H9 (cell line): ENCODE data around the gene JSRP1. TPM values are rescaled to one million over a fixed set of nuclear protein-coding genes. Genes with fewer than 3 reads are reported as not detected.
A peak's percentile ranks its signal among the peaks of the same experiment; 100 is the strongest.

ENCODE experiments used
- DNase-seq: peaks from one replicate; pipeline ENCODE4 v3.0.0-alpha.2; 2017
- H2AFZ ChIP-seq: one replicate; pipeline ENCODE4 v1.6.1; 2013; ENCODE audit warnings: mild to moderate bottlenecking, low read length, control low read depth, moderate library complexity
- H2AK5ac ChIP-seq: 2 replicates; pipeline ENCODE4 v1.6.1; 2013; ENCODE audit warnings: low read length, control low read depth, mixed read lengths; ENCODE audit not compliant: insufficient read length
- H2BK120ac ChIP-seq: one replicate; pipeline ENCODE4 v1.6.1; 2013; ENCODE audit warnings: low read depth, mild to moderate bottlenecking, low read length, control low read depth, inconsistent platforms; ENCODE audit not compliant: poor library complexity, severe bottlenecking
- H2BK12ac ChIP-seq: 2 replicates; pipeline ENCODE4 v1.6.1; 2013; ENCODE audit warnings: low read length, control low read depth, mixed read lengths, low read depth; ENCODE audit not compliant: insufficient read length
- H2BK15ac ChIP-seq: 2 replicates; pipeline ENCODE4 v1.6.1; 2013; ENCODE audit warnings: low read depth, low read length, control low read depth
- H2BK20ac ChIP-seq: one replicate; pipeline ENCODE4 v1.6.1; 2013; ENCODE audit warnings: low read depth, mild to moderate bottlenecking, low read length, control low read depth, inconsistent platforms; ENCODE audit not compliant: poor library complexity, severe bottlenecking
- H2BK5ac ChIP-seq: 2 replicates; pipeline ENCODE4 v1.6.1; 2013; ENCODE audit warnings: low read length, control low read depth, mixed read lengths; ENCODE audit not compliant: insufficient read length
- H3K14ac ChIP-seq: 2 replicates; pipeline ENCODE4 v1.6.1; 2013; ENCODE audit warnings: low read length, control low read depth; ENCODE audit not compliant: insufficient read depth
- H3K18ac ChIP-seq: 2 replicates; pipeline ENCODE4 v1.6.1; 2013; ENCODE audit warnings: low read depth, mild to moderate bottlenecking, mixed read lengths, low read length, control low read depth; ENCODE audit not compliant: insufficient read length
- H3K23ac ChIP-seq: 2 replicates; pipeline ENCODE4 v1.6.1; 2013; ENCODE audit warnings: low read length, control low read depth, mixed read lengths, low read depth; ENCODE audit not compliant: insufficient read length
- H3K23me2 ChIP-seq: 2 replicates; pipeline ENCODE4 v1.6.1; 2013; ENCODE audit warnings: low read depth, mild to moderate bottlenecking, mixed read lengths, low read length, control low read depth; ENCODE audit not compliant: insufficient read length, poor library complexity, severe bottlenecking
- H3K27ac ChIP-seq: 2 replicates; pipeline ENCODE4 v1.5.1; 2013; ENCODE audit warnings: low read length, control low read depth, mixed read lengths, low read depth; ENCODE audit not compliant: insufficient read length
- H3K27me3 ChIP-seq: 2 replicates; pipeline ENCODE4 v1.6.1; 2013; ENCODE audit warnings: low read length, control low read depth, inconsistent platforms; ENCODE audit not compliant: insufficient read depth
- H3K4ac ChIP-seq: 2 replicates; pipeline ENCODE4 v1.6.1; 2013; ENCODE audit warnings: low read depth, mild to moderate bottlenecking, control low read depth, inconsistent platforms, low read length, moderate library complexity
- H3K4me1 ChIP-seq: 2 replicates; pipeline ENCODE4 v1.6.1; 2013; ENCODE audit warnings: low read length, control low read depth, inconsistent platforms; ENCODE audit not compliant: insufficient read depth
- H3K4me2 ChIP-seq: 2 replicates; pipeline ENCODE4 v1.6.1; 2013; ENCODE audit warnings: low read length, control low read depth, mixed read lengths; ENCODE audit not compliant: insufficient read length, insufficient read depth
- H3K56ac ChIP-seq: 2 replicates; pipeline ENCODE4 v1.6.1; 2013; ENCODE audit warnings: low read depth, mild to moderate bottlenecking, mixed read lengths, low read length, control low read depth; ENCODE audit not compliant: insufficient read length
- H3K79me1 ChIP-seq: 2 replicates; pipeline ENCODE4 v1.6.1; 2013; ENCODE audit warnings: low read depth, mild to moderate bottlenecking, moderate library complexity, low read length, control low read depth, inconsistent platforms; ENCODE audit not compliant: insufficient read depth, poor library complexity, severe bottlenecking
- H3K79me2 ChIP-seq: 2 replicates; pipeline ENCODE4 v1.6.1; 2013; ENCODE audit warnings: low read length, control low read depth, inconsistent platforms; ENCODE audit not compliant: insufficient read depth
- H3K9ac ChIP-seq: 2 replicates; pipeline ENCODE4 v1.6.1; 2013; ENCODE audit warnings: low read length, control low read depth, mixed read lengths; ENCODE audit not compliant: insufficient read length; ENCODE audit errors: extremely low read depth
- H3K9me3 ChIP-seq: one replicate; pipeline ENCODE4 v1.6.1; 2013; ENCODE audit warnings: low read depth, low read length, inconsistent platforms; ENCODE audit not compliant: control insufficient read depth
- H3T11ph ChIP-seq: one replicate; pipeline ENCODE4 v1.6.1; 2013; ENCODE audit warnings: mild to moderate bottlenecking, low read length, control low read depth, inconsistent platforms
- H4K20me1 ChIP-seq: one replicate; pipeline ENCODE4 v1.6.1; 2013; ENCODE audit not compliant: control insufficient read depth, insufficient read length, insufficient read depth
- H4K5ac ChIP-seq: 2 replicates; pipeline ENCODE4 v1.6.1; 2013; ENCODE audit warnings: low read depth, mild to moderate bottlenecking, mixed read lengths, low read length, control low read depth; ENCODE audit not compliant: insufficient read length
- H4K8ac ChIP-seq: replicated peaks from 2 replicates; pipeline ENCODE4 v1.6.1; 2013; ENCODE audit warnings: low read length, control low read depth, mixed read lengths, low read depth; ENCODE audit not compliant: insufficient read length
- H4K91ac ChIP-seq: 2 replicates; pipeline ENCODE4 v1.6.1; 2013; ENCODE audit warnings: low read depth, mild to moderate bottlenecking, moderate library complexity, mixed read lengths, low read length, control low read depth; ENCODE audit not compliant: insufficient read length
- H3K27ac Mint-ChIP-seq, 3 experiments: 2 replicates in 2 of 3; 3 replicates in 1 of 3; pipeline ENCODE4 v1.8.0; 2020 to 2021; ENCODE audit warnings: mixed read lengths in 3 of 3, mild to moderate bottlenecking in 1 of 3, moderate library complexity in 1 of 3
- H3K27me3 Mint-ChIP-seq: 2 replicates; pipeline ENCODE4 v1.8.0; 2021; ENCODE audit warnings: low read depth, mild to moderate bottlenecking, moderate library complexity, mixed read lengths
- H3K36me3 Mint-ChIP-seq, 3 experiments: 2 replicates in 2 of 3; 3 replicates in 1 of 3; pipeline ENCODE4 v1.8.0; 2020 to 2021; ENCODE audit warnings: low read depth in 3 of 3, mixed read lengths in 3 of 3; ENCODE audit not compliant: insufficient read depth in 1 of 3
- H3K4me1 Mint-ChIP-seq, 2 experiments: 2 replicates each; pipeline ENCODE4 v1.8.0; 2020; ENCODE audit warnings: mixed read lengths in 2 of 2
- H3K4me3 Mint-ChIP-seq, 2 experiments: 2 replicates in 1 of 2; 3 replicates in 1 of 2; pipeline ENCODE4 v1.8.0; 2020 to 2021; ENCODE audit warnings: mild to moderate bottlenecking in 2 of 2, mixed read lengths in 2 of 2, moderate library complexity in 1 of 2
- H3K9me3 Mint-ChIP-seq, 2 experiments: 2 replicates in 1 of 2; 3 replicates in 1 of 2; pipeline ENCODE4 v1.8.0; 2020; ENCODE audit warnings: mild to moderate bottlenecking in 2 of 2, mixed read lengths in 2 of 2, moderate library complexity in 1 of 2
- WGBS: extraction: QIAGEN DNeasy Blood & Tissue Kit; methylation state at CpG from one replicate; pipeline ENCODE4 v1.1.7; 2013; ENCODE audit warnings: missing lambda C conversion rate, low lambda C conversion rate, mixed read lengths; ENCODE audit not compliant: insufficient read length; ENCODE audit errors: extremely low coverage; 5-methylcytosine and 5-hydroxymethylcytosine counted together
- total RNA-seq: library from RNA; stranded (reverse); gene quantifications from 2 replicates; pipeline ENCODE4 v1.2.1, GENCODE V29; 2021
- TF ChIP-seq, protein P1 (sequence below): fragments of 200-600 bp; sonication (generic); conservative IDR thresholded peaks from 3 replicates; pipeline ENCODE4 v1.8.0; 2021; ENCODE audit warnings: antibody characterized with exemption, mild to moderate bottlenecking

JSRP1 gene
- total RNA-seq, 1 experiment from 2014 or later, result 0.90 TPM

DNA sequence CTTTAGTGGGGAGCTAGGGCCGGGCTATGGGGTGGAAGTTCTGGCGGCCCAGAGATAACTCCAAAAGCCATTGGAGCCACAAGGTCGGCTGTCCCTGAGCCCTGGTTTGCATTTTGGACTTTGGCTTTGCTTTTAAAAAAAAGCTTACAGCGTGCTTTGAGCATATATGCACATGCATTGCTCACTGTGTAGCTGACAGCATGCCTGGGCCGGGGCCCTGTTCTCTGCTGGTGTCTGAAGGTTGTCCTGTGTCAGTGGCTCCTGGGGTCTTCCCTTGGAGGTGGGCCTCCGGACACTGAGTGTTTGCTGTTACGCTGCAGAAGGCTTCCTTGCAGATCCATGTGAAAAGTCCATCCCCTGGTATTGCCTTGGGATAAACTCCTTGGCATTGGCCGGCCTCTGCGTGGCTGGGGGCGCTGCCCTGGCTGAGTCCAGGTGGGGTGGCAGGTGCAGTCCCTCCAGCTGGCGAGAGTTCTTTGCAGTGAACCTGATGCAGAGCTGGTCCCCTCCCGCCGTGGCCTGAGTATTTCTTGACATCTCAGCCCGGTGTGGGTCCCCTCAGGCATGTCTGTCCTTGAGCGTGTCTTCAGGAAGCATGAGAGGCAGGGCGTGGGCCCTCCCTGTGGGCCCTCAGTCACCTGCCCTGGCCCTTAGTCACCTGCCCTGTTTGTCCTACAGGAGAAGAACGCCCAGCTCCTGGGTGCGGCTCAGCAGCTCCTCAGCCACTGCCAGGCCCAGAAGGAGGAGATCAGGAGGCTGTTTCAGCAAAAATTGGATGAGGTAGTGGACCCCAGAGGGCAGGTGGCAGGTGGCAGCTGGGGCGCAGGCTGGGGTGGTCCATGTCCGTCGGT is 43.1 kb downstream of the JSRP1 start:
- H3T11ph ChIP-seq, result no peak overlapping the region
- H3K4ac ChIP-seq, result no peak overlapping the region
- no CpG with 5 or more reads among the region's 21 CpGs for WGBS
- H3K79me1 ChIP-seq, result no peaks in the 10 kb centered on the region
- H3K18ac ChIP-seq, result peak overlapping the region; percentile 45
- no peak overlapping the region for H2BK15ac ChIP-seq
- no peak overlapping the region for H4K5ac ChIP-seq
- no peak overlapping the region for H2BK12ac ChIP-seq
- no peak overlapping the region for H2BK5ac ChIP-seq
- H3K27me3 ChIP-seq, result no peaks in the 10 kb centered on the region
- no peak overlapping the region for H3K9ac ChIP-seq
- H3K27ac ChIP-seq, result no peak overlapping the region
- no peak for DNase-seq
- H2BK120ac ChIP-seq, result no peak overlapping the region
- no peaks in the 10 kb centered on the region for H3K23me2 ChIP-seq
- no peak overlapping the region for H3K56ac ChIP-seq
- no peak overlapping the region for H4K91ac ChIP-seq
- no peaks in the 10 kb centered on the region for H3K79me2 ChIP-seq
- no peaks in the 10 kb centered on the region for H3K9me3 ChIP-seq
- Mint-ChIP-seq H3K27me3 (no peaks in the 10 kb centered on the region; the same call in 1 of the 2 replicates), H3K36me3 (peaks cover 32 to 65% (median 59%) of the 10 kb centered on the region in 3 experiments; a peak in 6 of 7 replicates), H3K27ac (peak overlapping the region in 1 of 3 experiments; percentile 70; a peak in 3 of 7 replicates), H3K4me3 (no peak overlapping the region; a peak in 1 of 5 replicates), H3K9me3 (no peaks in the 10 kb centered on the region), H3K4me1 (no peaks in the 10 kb centered on the region)
- no peak overlapping the region for H2AK5ac ChIP-seq
- H3K23ac ChIP-seq, result no peak overlapping the region
- no peaks in the 10 kb centered on the region for H4K20me1 ChIP-seq
- no peak overlapping the region for H2BK20ac ChIP-seq
- H3K4me1 ChIP-seq, result no peaks in the 10 kb centered on the region
- no peak overlapping the region for H4K8ac ChIP-seq
- H2AFZ ChIP-seq, result no peak overlapping the region
- TF ChIP-seq, protein P1, sequence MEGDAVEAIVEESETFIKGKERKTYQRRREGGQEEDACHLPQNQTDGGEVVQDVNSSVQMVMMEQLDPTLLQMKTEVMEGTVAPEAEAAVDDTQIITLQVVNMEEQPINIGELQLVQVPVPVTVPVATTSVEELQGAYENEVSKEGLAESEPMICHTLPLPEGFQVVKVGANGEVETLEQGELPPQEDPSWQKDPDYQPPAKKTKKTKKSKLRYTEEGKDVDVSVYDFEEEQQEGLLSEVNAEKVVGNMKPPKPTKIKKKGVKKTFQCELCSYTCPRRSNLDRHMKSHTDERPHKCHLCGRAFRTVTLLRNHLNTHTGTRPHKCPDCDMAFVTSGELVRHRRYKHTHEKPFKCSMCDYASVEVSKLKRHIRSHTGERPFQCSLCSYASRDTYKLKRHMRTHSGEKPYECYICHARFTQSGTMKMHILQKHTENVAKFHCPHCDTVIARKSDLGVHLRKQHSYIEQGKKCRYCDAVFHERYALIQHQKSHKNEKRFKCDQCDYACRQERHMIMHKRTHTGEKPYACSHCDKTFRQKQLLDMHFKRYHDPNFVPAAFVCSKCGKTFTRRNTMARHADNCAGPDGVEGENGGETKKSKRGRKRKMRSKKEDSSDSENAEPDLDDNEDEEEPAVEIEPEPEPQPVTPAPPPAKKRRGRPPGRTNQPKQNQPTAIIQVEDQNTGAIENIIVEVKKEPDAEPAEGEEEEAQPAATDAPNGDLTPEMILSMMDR, result no peak
- H3K14ac ChIP-seq, result no peak overlapping the region
- H3K4me2 ChIP-seq, result no peak overlapping the region
